OCI-LY7 (cell line): ENCODE results near the gene UFSP2. TPM values are rescaled to one million over a fixed set of nuclear protein-coding genes. Genes with fewer than 3 reads are reported as not detected.

Experiments
- BruUV-seq: library from RNA; stranded (reverse); fragments of 400-500 nt; replicated peaks from 2 replicates; lab custom pipeline; 2021; lab: Mats Ljungman, UMichigan
- CTCF ChIA-PET: fragments of 300-600 bp; sonication (Branson Sonifier 250); formaldehyde crosslinking; loops from one replicate; lab custom pipeline; 2022; ENCODE audit warnings: antibody characterized with exemption; ENCODE audit not compliant: unreplicated experiment; lab: Charles Lee
- POLR2A ChIA-PET: fragments of 300-600 bp; sonication (Branson Sonifier 250); formaldehyde crosslinking; loops from one replicate; lab custom pipeline; 2022; ENCODE audit warnings: antibody characterized with exemption; lab: Charles Lee
- DNase-seq: peaks from one replicate; pipeline ENCODE4 v3.0.0-alpha.2; 2015; ENCODE audit warnings: low spot score
- H2AFZ ChIP-seq: fragments of 200-600 bp; sonication (generic), shearing (Covaris generic); 2 replicates; pipeline ENCODE4 v1.6.1; 2014; ENCODE audit warnings: mild to moderate bottlenecking, antibody characterized with exemption, low read length, moderate library complexity
- H3K27ac ChIP-seq: fragments of 200-600 bp; sonication (generic); 2 replicates; pipeline ENCODE4 v1.5.1; 2014; ENCODE audit warnings: mixed run types, low read depth, mild to moderate bottlenecking, moderate library complexity, low read length, inconsistent platforms; ENCODE audit not compliant: poor library complexity, severe bottlenecking
- H3K36me3 ChIP-seq: fragments of 200-600 bp; sonication (generic); 2 replicates; pipeline ENCODE4 v1.6.1; 2014; ENCODE audit warnings: mild to moderate bottlenecking, antibody characterized with exemption, low read length, moderate library complexity, mixed read lengths; ENCODE audit not compliant: insufficient read depth
- H3K4me1 ChIP-seq: fragments of 200-600 bp; sonication (generic); 2 replicates; pipeline ENCODE4 v1.5.1; 2014; ENCODE audit warnings: mild to moderate bottlenecking, low read length; ENCODE audit not compliant: insufficient read depth, poor library complexity, severe bottlenecking
- H3K4me2 ChIP-seq: fragments of 200-600 bp; sonication (generic); 2 replicates; pipeline ENCODE4 v1.6.1; 2014; ENCODE audit warnings: mild to moderate bottlenecking, low read length
- H3K4me3 ChIP-seq: fragments of 200-600 bp; sonication (generic); 2 replicates; pipeline ENCODE4 v1.5.1; 2014; ENCODE audit warnings: mild to moderate bottlenecking, low read depth, low read length; ENCODE audit not compliant: poor library complexity, severe bottlenecking
- H3K79me2 ChIP-seq: fragments of 200-600 bp; sonication (generic); 2 replicates; pipeline ENCODE4 v1.6.1; 2016; ENCODE audit warnings: low read depth, mild to moderate bottlenecking, low read length, moderate library complexity, mixed read lengths; ENCODE audit not compliant: insufficient read depth
- H3K9me2 ChIP-seq: fragments of 200-600 bp; sonication (generic); 2 replicates; pipeline ENCODE4 v1.6.1; 2016; ENCODE audit warnings: mild to moderate bottlenecking, low read length, mixed read lengths; ENCODE audit not compliant: insufficient read depth
- H3K9me3 ChIP-seq: fragments of 200-600 bp; sonication (generic); 2 replicates; pipeline ENCODE4 v1.6.1; 2014; ENCODE audit warnings: mild to moderate bottlenecking, mixed run types, low read length, mixed read lengths
- H4K20me1 ChIP-seq: fragments of 200-600 bp; sonication (generic); 2 replicates; pipeline ENCODE4 v1.6.1; 2014; ENCODE audit warnings: mild to moderate bottlenecking, antibody characterized with exemption, low read length, moderate library complexity, mixed read lengths; ENCODE audit not compliant: insufficient read depth
- EZH2phosphoT487 ChIP-seq: fragments of 200-600 bp; sonication (generic); IDR thresholded peaks from 2 replicates; pipeline ENCODE4 v1.6.1; 2018; ENCODE audit warnings: low read depth, borderline replicate concordance, mild to moderate bottlenecking, mixed run types, antibody characterized with exemption, low read length, moderate library complexity, mixed read lengths
- intact Hi-C: fragments of 100-400 bp; cut with micrococcal nuclease; formaldehyde crosslinking; loops from one replicate; pipeline ENCODE4 v1.10.0; 2022; ENCODE audit not compliant: unreplicated experiment
- total RNA-seq, 2 experiments: library from RNA; depleted of rRNA in 1 of 2; stranded (reverse); fragments of >200 nt in 1 of 2; shearing (Covaris generic) in 1 of 2; gene quantifications; 2 replicates each; pipeline ENCODE4 v1.2.3, GENCODE V29; 2014 to 2022
- TF ChIP-seq, protein P1 (sequence below): fragments of 200-600 bp; sonication (generic); conservative IDR thresholded peaks from 2 replicates; pipeline ENCODE4 v1.5.1; 2014; ENCODE audit warnings: mild to moderate bottlenecking, antibody characterized with exemption, low read length, moderate library complexity, mixed read lengths

Gene UFSP2
- total RNA-seq, 2 experiments from 2014 or later: 17.3 to 37.6 TPM

- no peaks in the 10 kb centered on the region for H3K36me3 ChIP-seq
- H3K9me3 ChIP-seq: no peaks in the 10 kb centered on the region
- TF ChIP-seq, protein P1, sequence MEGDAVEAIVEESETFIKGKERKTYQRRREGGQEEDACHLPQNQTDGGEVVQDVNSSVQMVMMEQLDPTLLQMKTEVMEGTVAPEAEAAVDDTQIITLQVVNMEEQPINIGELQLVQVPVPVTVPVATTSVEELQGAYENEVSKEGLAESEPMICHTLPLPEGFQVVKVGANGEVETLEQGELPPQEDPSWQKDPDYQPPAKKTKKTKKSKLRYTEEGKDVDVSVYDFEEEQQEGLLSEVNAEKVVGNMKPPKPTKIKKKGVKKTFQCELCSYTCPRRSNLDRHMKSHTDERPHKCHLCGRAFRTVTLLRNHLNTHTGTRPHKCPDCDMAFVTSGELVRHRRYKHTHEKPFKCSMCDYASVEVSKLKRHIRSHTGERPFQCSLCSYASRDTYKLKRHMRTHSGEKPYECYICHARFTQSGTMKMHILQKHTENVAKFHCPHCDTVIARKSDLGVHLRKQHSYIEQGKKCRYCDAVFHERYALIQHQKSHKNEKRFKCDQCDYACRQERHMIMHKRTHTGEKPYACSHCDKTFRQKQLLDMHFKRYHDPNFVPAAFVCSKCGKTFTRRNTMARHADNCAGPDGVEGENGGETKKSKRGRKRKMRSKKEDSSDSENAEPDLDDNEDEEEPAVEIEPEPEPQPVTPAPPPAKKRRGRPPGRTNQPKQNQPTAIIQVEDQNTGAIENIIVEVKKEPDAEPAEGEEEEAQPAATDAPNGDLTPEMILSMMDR: no peak
- TF ChIP-seq EZH2phosphoT487: no peak
- H3K4me2 ChIP-seq: peak overlapping the region; percentile 93
- H3K79me2 ChIP-seq: no peaks in the 10 kb centered on the region
- peak overlapping the region; percentile 73 for H3K4me3 ChIP-seq
- ChIA-PET CTCF (no interaction called here), POLR2A (interaction anchor here (1.2 kb wide), 1 partner anchor 9 kb away, joined by 4 read pairs; no protein-coding TSS in a partner anchor)
- H2AFZ ChIP-seq: peak overlapping the region; percentile 88
- H3K27ac ChIP-seq: peak overlapping the region; percentile 29
- no peaks in the 10 kb centered on the region for H3K9me2 ChIP-seq
- intact Hi-C loops: loop anchor here (1.0 to 10.0 kb wide), 12 partner anchors 10 to 722 kb away; partner anchors contain the start of genes ACSL1, ANKRD37, CYP4V2 and SNX25
- H4K20me1 ChIP-seq: no peaks in the 10 kb centered on the region
- TSS peak; percentile 85 for BruUV-seq
- peak; percentile 64 for DNase-seq
- H3K4me1 ChIP-seq: peaks cover 44% of the 10 kb centered on the region
These were observed 44.9 kb upstream of the UFSP2 start for GRCh38 chr4:185470501-185471195.

GRCh38 chr4:185469580-185470154 is 43.9 kb upstream of the UFSP2 start:
- TF ChIP-seq EZH2phosphoT487: no peak
- TF ChIP-seq, protein P1: no peak
- no peaks in the 10 kb centered on the region for H3K9me3 ChIP-seq
- H3K4me3 ChIP-seq: peak overlapping the region; percentile 73
- no peak overlapping the region for H2AFZ ChIP-seq
- BruUV-seq: no TSS peak
- H3K4me2 ChIP-seq: peak overlapping the region; percentile 93
- ChIA-PET CTCF (no interaction called here), POLR2A (interaction anchor here (0.9 to 1.3 kb wide), 3 partner anchors 10 to 270 kb away, joined by 3 to 4 read pairs (median 3); no protein-coding TSS in a partner anchor)
- intact Hi-C loops: loop anchor here (2.0 to 10.0 kb wide), 7 partner anchors 73 to 723 kb away; partner anchors contain the start of genes ACSL1, ANKRD37 and CYP4V2
- DNase-seq: no peak
- H4K20me1 ChIP-seq: no peaks in the 10 kb centered on the region
- H3K27ac ChIP-seq: no peak overlapping the region
- no peaks in the 10 kb centered on the region for H3K79me2 ChIP-seq
- H3K9me2 ChIP-seq: no peaks in the 10 kb centered on the region
- no peaks in the 10 kb centered on the region for H3K36me3 ChIP-seq
- peaks cover 50% of the 10 kb centered on the region for H3K4me1 ChIP-seq
